Kidney epithelial cell (primary cell): ENCODE data around the gene JAKMIP2. TPM values are rescaled to one million over a fixed set of nuclear protein-coding genes. Genes with fewer than 3 reads are reported as not detected.

Experiments used
- DNase-seq: peaks from one replicate; pipeline ENCODE4 v3.0.0-alpha.2; 2010; ENCODE audit warnings: low read depth
- H3K27me3 ChIP-seq: 2 replicates; pipeline ENCODE4 v1.6.0; 2011; ENCODE audit warnings: low read length; ENCODE audit not compliant: control insufficient read depth, insufficient read depth
- H3K36me3 ChIP-seq: 2 replicates; pipeline ENCODE4 v1.5.1; 2011; ENCODE audit warnings: low read length; ENCODE audit not compliant: control insufficient read depth, insufficient read depth
- H3K4me3 ChIP-seq: 2 replicates; pipeline ENCODE4 v1.5.1; 2011; ENCODE audit warnings: low read depth, mild to moderate bottlenecking, control low read depth, low read length
- CTCF ChIP-seq: IDR thresholded peaks from 2 replicates; pipeline ENCODE4 v1.5.1; 2011; ENCODE audit warnings: mild to moderate bottlenecking, moderate library complexity, low read length, control low read depth, inconsistent platforms; ENCODE audit not compliant: insufficient read depth, poor library complexity, severe bottlenecking
- total RNA-seq: library from RNA; depleted of rRNA; stranded (reverse); fragments of >200 nt; gene quantifications from 2 replicates; pipeline ENCODE4 v1.2.3, GENCODE V29; 2015

JAKMIP2 gene
- total RNA-seq, 1 donor from 2014 or later = 0.42 TPM

- no peak for TF ChIP-seq CTCF
- no peaks in the 10 kb centered on the region for H3K36me3 ChIP-seq
- no peaks in the 10 kb centered on the region for H3K27me3 ChIP-seq
- DNase-seq = no peak
- no peak overlapping the region for H3K4me3 ChIP-seq
Measured at GRCh38 chr5:147675168-147675567, 107.4 kb downstream of the JAKMIP2 start.

GRCh38 chr5:147674411-147674810, 108.1 kb downstream of the JAKMIP2 start:
- no peak for DNase-seq
- no peak for TF ChIP-seq CTCF
- Histone ChIP-seq H3K36me3 (no peaks in the 10 kb centered on the region), H3K4me3 (no peak overlapping the region), H3K27me3 (no peaks in the 10 kb centered on the region)

- DNase-seq = no peak
- TF ChIP-seq CTCF = no peak
- Histone ChIP-seq H3K36me3 (no peaks in the 10 kb centered on the region), H3K4me3 (no peak overlapping the region), H3K27me3 (no peaks in the 10 kb centered on the region)
Measured at GRCh38 chr5:147673791-147674190, 108.7 kb downstream of the JAKMIP2 start.

GRCh38 chr5:147673266-147673665, 109.3 kb downstream of the JAKMIP2 start:
- Histone ChIP-seq H3K4me3 (no peak overlapping the region), H3K27me3 (no peaks in the 10 kb centered on the region), H3K36me3 (no peaks in the 10 kb centered on the region)
- no peak for DNase-seq
- TF ChIP-seq CTCF = no peak

GRCh38 chr5:147671365-147671764, 111.2 kb downstream of the JAKMIP2 start:
- Histone ChIP-seq H3K36me3 (no peaks in the 10 kb centered on the region), H3K4me3 (no peak overlapping the region), H3K27me3 (no peaks in the 10 kb centered on the region)
- TF ChIP-seq CTCF = no peak
- no peak for DNase-seq

GRCh38 chr5:147670815-147671214, 111.7 kb downstream of the JAKMIP2 start:
- TF ChIP-seq CTCF = no peak

More at GRCh38 chr5:147670815-147671214, 111.7 kb downstream of the JAKMIP2 start:
- no peaks in the 10 kb centered on the region for H3K36me3 ChIP-seq
- H3K27me3 ChIP-seq = no peaks in the 10 kb centered on the region
- DNase-seq = no peak
- no peak overlapping the region for H3K4me3 ChIP-seq
